ENCODE measurements around the gene MAML3. TPM values are rescaled to one million over a fixed set of nuclear protein-coding genes. Genes with fewer than 3 reads are reported as not detected.

Gene MAML3
- total RNA-seq, 2 experiments from 2014 or later, result 2.0 to 2.4 TPM

DNA sequence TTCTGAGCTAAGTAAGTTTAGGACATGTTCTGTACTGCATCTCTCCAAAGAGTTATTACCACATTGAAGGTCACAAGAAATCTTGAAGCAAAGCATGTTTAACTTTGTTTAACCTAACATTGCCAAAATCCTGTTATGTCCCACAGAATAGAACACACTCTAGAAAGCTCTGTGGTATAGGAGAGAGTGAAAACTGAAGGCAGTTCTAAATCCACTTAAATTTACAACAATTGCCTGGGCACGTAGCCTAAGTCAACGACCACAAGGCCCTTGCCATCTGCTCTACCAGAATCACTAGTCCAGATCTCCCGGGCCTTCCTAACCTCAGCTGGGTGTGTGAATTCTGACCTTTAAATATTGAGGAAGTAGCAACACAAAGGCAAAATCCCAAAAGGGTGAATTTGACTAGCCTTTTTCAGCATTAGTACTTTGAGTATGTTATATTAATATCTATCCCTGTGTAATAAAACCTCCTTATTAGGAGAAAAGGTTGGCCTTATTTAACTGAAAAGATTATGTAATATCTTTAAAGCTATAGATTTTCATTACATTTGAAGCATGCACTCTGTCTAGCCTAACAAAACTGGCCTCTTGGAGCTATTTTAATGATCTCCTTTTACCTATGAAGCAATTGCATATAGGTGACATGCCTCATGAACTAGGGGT lies 4.5 kb upstream of the MAML3 start:
- Mint-ChIP-seq H3K27ac (no peak overlapping the region), H3K4me1 (ENCODE audit: low read depth) (peaks cover 41% of the 10 kb centered on the region), H3K27me3 (peaks cover 6% of the 10 kb centered on the region), H3K36me3 (ENCODE audit: low read depth) (no peaks in the 10 kb centered on the region), H3K9me3 (peaks cover 6% of the 10 kb centered on the region), H3K4me3 (no peak overlapping the region)
- ATAC-seq (no peak), DNase-seq (no peak)
- intact Hi-C loops (cut with micrococcal nuclease), result loop anchor here (10.0 kb wide), 1 partner anchor 424 kb away; no protein-coding TSS in a partner anchor
- TF ChIP-seq, protein P1, sequence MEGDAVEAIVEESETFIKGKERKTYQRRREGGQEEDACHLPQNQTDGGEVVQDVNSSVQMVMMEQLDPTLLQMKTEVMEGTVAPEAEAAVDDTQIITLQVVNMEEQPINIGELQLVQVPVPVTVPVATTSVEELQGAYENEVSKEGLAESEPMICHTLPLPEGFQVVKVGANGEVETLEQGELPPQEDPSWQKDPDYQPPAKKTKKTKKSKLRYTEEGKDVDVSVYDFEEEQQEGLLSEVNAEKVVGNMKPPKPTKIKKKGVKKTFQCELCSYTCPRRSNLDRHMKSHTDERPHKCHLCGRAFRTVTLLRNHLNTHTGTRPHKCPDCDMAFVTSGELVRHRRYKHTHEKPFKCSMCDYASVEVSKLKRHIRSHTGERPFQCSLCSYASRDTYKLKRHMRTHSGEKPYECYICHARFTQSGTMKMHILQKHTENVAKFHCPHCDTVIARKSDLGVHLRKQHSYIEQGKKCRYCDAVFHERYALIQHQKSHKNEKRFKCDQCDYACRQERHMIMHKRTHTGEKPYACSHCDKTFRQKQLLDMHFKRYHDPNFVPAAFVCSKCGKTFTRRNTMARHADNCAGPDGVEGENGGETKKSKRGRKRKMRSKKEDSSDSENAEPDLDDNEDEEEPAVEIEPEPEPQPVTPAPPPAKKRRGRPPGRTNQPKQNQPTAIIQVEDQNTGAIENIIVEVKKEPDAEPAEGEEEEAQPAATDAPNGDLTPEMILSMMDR (IDR thresholded peaks at IDR 0.05), result no peak
- POLR2A ChIA-PET, result no interaction called here
- CTCF ChIA-PET, result interaction anchor here (1.0 to 2.2 kb wide), 5 partner anchors 12 to 106 kb away, joined by 3 to 11 read pairs (median 5); no protein-coding TSS in a partner anchor

- no peak for ATAC-seq
- H3K4me3 Mint-ChIP-seq, result no peak overlapping the region
- TF ChIP-seq, protein P1 (IDR thresholded peaks at IDR 0.05), result no peak
- H3K36me3 Mint-ChIP-seq (ENCODE audit: low read depth), result no peaks in the 10 kb centered on the region
- H3K27ac Mint-ChIP-seq, result no peak overlapping the region
- intact Hi-C loops (cut with micrococcal nuclease), result loop anchor here (10.0 kb wide), 1 partner anchor 423 kb away; no protein-coding TSS in a partner anchor
- H3K27me3 Mint-ChIP-seq, result peaks cover 6% of the 10 kb centered on the region
- no peak for DNase-seq
- peaks cover 34% of the 10 kb centered on the region for H3K4me1 Mint-ChIP-seq (ENCODE audit: low read depth)
- ChIA-PET POLR2A (interaction anchor here (0.9 to 1.4 kb wide), 2 partner anchors 13 to 35 kb away, joined by 3 to 4 read pairs; no protein-coding TSS in a partner anchor), CTCF (interaction anchor here (1.5 to 2.4 kb wide), 4 partner anchors 14 to 96 kb away, joined by 4 to 8 read pairs (median 6); no protein-coding TSS in a partner anchor)
- H3K9me3 Mint-ChIP-seq, result peaks cover 4% of the 10 kb centered on the region
Observed at GRCh38 chr4:140157341-140157740, 3.4 kb upstream of the MAML3 start.

GRCh38 chr4:140156529-140157171 lies 2.7 kb upstream of the MAML3 start:
- H3K27ac Mint-ChIP-seq, result peak overlapping the region; percentile 84
- H3K9me3 Mint-ChIP-seq, result peaks cover under 1% of the 10 kb centered on the region
- peaks cover 34% of the 10 kb centered on the region for H3K4me1 Mint-ChIP-seq (ENCODE audit: low read depth)
- DNase-seq, result peak; percentile 64
- H3K27me3 Mint-ChIP-seq, result peaks cover 6% of the 10 kb centered on the region
- peak; percentile 14 for ATAC-seq
- no peaks in the 10 kb centered on the region for H3K36me3 Mint-ChIP-seq (ENCODE audit: low read depth)
- ChIA-PET CTCF (interaction anchor here (0.6 to 2.4 kb wide), 11 partner anchors 8 to 143 kb away, joined by 3 to 8 read pairs (median 4); no protein-coding TSS in a partner anchor), POLR2A (interaction anchor here (0.7 to 1.4 kb wide), 6 partner anchors 12 to 90 kb away, joined by 3 to 5 read pairs (median 4); no protein-coding TSS in a partner anchor)
- intact Hi-C loops (cut with micrococcal nuclease), result loop anchor here (10.0 kb wide), 1 partner anchor 422 kb away; no protein-coding TSS in a partner anchor
- TF ChIP-seq, protein P1 (IDR thresholded peaks at IDR 0.05), result no peak
- H3K4me3 Mint-ChIP-seq, result peak overlapping the region; percentile 44

- H3K4me3 Mint-ChIP-seq, result peak overlapping the region; percentile 84
- peak overlapping the region; percentile 64 for H3K27ac Mint-ChIP-seq
- peaks cover 42% of the 10 kb centered on the region for H3K4me1 Mint-ChIP-seq (ENCODE audit: low read depth)
- no peaks in the 10 kb centered on the region for H3K36me3 Mint-ChIP-seq (ENCODE audit: low read depth)
- H3K27me3 Mint-ChIP-seq, result peaks cover 8% of the 10 kb centered on the region
- TF ChIP-seq, protein P1 (IDR thresholded peaks at IDR 0.05), result no peak
- ATAC-seq (no peak), DNase-seq (no peak)
- intact Hi-C loops (cut with micrococcal nuclease), result loop anchor here (2.0 to 10.0 kb wide), 5 partner anchors 37 to 420 kb away; no protein-coding TSS in a partner anchor
- CTCF ChIA-PET, result interaction anchor here (1.0 to 3.1 kb wide), 5 partner anchors 10 to 107 kb away, joined by 3 to 9 read pairs (median 5); no protein-coding TSS in a partner anchor
- no peaks in the 10 kb centered on the region for H3K9me3 Mint-ChIP-seq
- POLR2A ChIA-PET, result interaction anchor here (1.1 to 2.2 kb wide), 4 partner anchors 55 to 105 kb away, joined by 3 to 7 read pairs (median 4); no protein-coding TSS in a partner anchor
Observed at GRCh38 chr4:140154572-140154891, 548 bp upstream of the MAML3 start.

Measured in activated CD8-positive, alpha-beta T cell treated with anti-CD3 and anti-CD28 coated beads for 36 hours (primary cell).